H1 (cell line): Measurements from ENCODE around the gene RALGAPB. TPM values are rescaled to one million over a fixed set of nuclear protein-coding genes. Genes with fewer than 3 reads are reported as not detected.
A peak's percentile ranks its signal among the peaks of the same experiment; 100 is the strongest.

Source experiments
- JUN ChIP-seq: IDR thresholded peaks from 2 replicates; pipeline ENCODE4 v1.6.1; 2011; ENCODE audit warnings: low read depth, mild to moderate bottlenecking, improper control_type of control experiment, low read length
- KDM1A ChIP-seq: fragments of 200-600, 300-600 bp; sonication (generic); IDR thresholded peaks from 2 replicates; pipeline ENCODE4 v1.7.1; 2016; ENCODE audit warnings: mild to moderate bottlenecking, low read length, borderline replicate concordance
- KDM5A ChIP-seq: fragments of 200-600 bp; IDR thresholded peaks from 2 replicates; pipeline ENCODE4 v1.7.1; 2012; ENCODE audit warnings: mild to moderate bottlenecking, low read length, inconsistent platforms, mixed read lengths
- NRF1 ChIP-seq: IDR thresholded peaks from 2 replicates; pipeline ENCODE4 v1.6.1; 2011; ENCODE audit warnings: mild to moderate bottlenecking, low read depth, low read length, improper control_type of control experiment
- POU5F1 ChIP-seq: IDR thresholded peaks from 2 replicates; pipeline ENCODE4 v1.6.1; 2011; ENCODE audit warnings: low read depth, mild to moderate bottlenecking, low read length, moderate library complexity
- TBP ChIP-seq: IDR thresholded peaks from 2 replicates; pipeline ENCODE4 v1.6.1; 2011; ENCODE audit warnings: low read depth, low read length, improper control_type of control experiment
- microRNA counts: library from miRNA; unstranded; fragments of <30 nt; microRNA quantifications from one replicate; lab custom pipeline; 2015
- microRNA-seq, 2 experiments: library from miRNA; unstranded; fragments of <30 nt; microRNA quantifications; one replicate each; pipeline versions ENCODE4 to v1.2.0, GENCODE V29; 2016 to 2020; ENCODE audit warnings: borderline microRNAs expressed in 2 of 2, borderline number of aligned reads in 2 of 2, borderline replicate concordance in 1 of 2
- polyA plus RNA-seq, 7 experiments: library from polyadenylated mRNA; depleted of rRNA in 3 of 7; stranded (reverse) in 5 of 7; unstranded in 2 of 7; fragments of >200 nt in 5 of 7; fragments of 200-250 nt in 2 of 7; gene quantifications; 1 replicate in 5 of 7; 2 replicates in 1 of 7; 4 replicates in 1 of 7; pipeline versions ENCODE4 v1.2.1 to v1.2.3, GENCODE V29; 2011 to 2013; ENCODE audit warnings: missing spikeins in 2 of 7, mixed read lengths in 2 of 7
- small RNA-seq: library from polyadenylated mRNA; stranded (forward); fragments of <200 nt; extraction: miRNeasy Mini kit (QIAGEN cat#:217004); gene quantifications from one replicate; pipeline ENCODE3, GENCODE V24; 2013; ENCODE audit not compliant: insufficient read depth
- total RNA-seq: library from RNA; stranded (reverse); fragmentation: NEBNext Ultra II Directional; extraction: Animal tissue kit (Norgen Biotek cat#: 25700); gene quantifications from 2 replicates; pipeline ENCODE4 v1.2.1, GENCODE V29; 2021
- TF ChIP-seq, protein P1 (sequence below): IDR thresholded peaks from 2 replicates; pipeline ENCODE4 v1.6.1; 2012; ENCODE audit warnings: low read length, inconsistent platforms
- TF ChIP-seq, protein P2 (sequence below): IDR thresholded peaks from 2 replicates; pipeline ENCODE4 v1.6.1; 2011; ENCODE audit warnings: low read depth, mild to moderate bottlenecking, low read length; ENCODE audit not compliant: insufficient read depth

The RALGAPB gene
- total and polyA plus RNA-seq, 2 of the 8 experiments (the other 6 are each of a cell fraction or from before 2014, with no cell fraction given) = 10.6 to 35.1 TPM

DNA sequence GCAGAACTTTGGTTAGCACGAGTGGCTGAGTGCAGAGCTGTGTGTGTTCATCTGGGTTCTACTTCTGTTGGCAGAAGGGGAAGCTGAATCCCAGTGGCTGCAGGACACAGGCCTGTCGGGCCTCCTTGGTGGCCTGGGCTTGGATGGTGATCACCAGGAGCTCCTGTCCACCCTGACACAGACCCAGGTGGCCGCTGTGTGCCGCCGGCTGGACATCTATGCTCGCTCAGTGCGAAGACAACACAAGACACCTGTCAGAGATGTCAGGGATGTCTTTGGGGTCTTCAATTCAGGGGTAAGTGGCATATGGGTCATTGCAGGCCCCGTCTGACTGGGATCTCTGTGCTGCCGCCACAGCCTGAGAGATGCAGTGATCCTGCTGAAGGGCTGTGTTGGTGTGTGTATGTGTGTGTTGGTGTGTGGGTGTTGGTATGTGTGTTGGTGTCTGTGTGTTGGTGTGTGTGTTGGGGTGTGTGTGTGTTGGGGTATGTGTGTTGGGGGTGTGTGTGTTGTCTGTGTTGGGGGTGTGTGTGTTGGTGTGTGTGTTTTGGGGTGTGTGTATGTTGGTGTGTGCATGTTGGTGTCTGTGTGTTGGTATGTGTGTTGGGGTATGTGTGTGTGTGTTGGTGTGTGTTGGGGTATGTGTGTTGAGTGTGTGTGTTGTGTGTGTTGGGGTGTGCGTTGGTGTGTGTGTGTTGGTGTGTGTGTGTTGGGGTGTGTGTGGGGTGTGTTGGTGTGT, 154.4 kb downstream of the RALGAPB start (continued):
- TF ChIP-seq POU5F1 = no peak
- TF ChIP-seq JUN = no peak
- TF ChIP-seq, protein P1, sequence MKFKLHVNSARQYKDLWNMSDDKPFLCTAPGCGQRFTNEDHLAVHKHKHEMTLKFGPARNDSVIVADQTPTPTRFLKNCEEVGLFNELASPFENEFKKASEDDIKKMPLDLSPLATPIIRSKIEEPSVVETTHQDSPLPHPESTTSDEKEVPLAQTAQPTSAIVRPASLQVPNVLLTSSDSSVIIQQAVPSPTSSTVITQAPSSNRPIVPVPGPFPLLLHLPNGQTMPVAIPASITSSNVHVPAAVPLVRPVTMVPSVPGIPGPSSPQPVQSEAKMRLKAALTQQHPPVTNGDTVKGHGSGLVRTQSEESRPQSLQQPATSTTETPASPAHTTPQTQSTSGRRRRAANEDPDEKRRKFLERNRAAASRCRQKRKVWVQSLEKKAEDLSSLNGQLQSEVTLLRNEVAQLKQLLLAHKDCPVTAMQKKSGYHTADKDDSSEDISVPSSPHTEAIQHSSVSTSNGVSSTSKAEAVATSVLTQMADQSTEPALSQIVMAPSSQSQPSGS = no peak
- no peak for TF ChIP-seq KDM5A
- TF ChIP-seq KDM1A = no peak
- TF ChIP-seq, protein P2, sequence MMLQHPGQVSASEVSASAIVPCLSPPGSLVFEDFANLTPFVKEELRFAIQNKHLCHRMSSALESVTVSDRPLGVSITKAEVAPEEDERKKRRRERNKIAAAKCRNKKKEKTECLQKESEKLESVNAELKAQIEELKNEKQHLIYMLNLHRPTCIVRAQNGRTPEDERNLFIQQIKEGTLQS = no peak
- no peak for TF ChIP-seq TBP
- no peak for TF ChIP-seq NRF1

MicroRNA genes within 50 kb of the gene (microRNA counts, 767-probe panel; counts per million panel counts)
- microRNA hsa-miR-548o-3p (lab: Ali Mortazavi, UCI) = 879 counts per million, percentile 95 among the panel's probes with 10 or more counts

Small RNAs within 50 kb of the gene (microRNA-seq; reads per million reads assigned to microRNA genes)
- gene MIR548O2 = 0 reads per million in 2 experiments

Small RNAs within 50 kb of the gene (small RNA-seq; reads per million reads assigned to genes)
- gene MIR548O2 = not detected
- gene RF00056 = not detected
- 2.9 reads per million, percentile 36 among the genes with 10 or more reads in this experiment for gene SNORA60
- gene SNORA71A = 18.2 reads per million, percentile 91 among the genes with 10 or more reads in this experiment
- 26.1 reads per million, percentile 94 among the genes with 10 or more reads in this experiment for gene SNORA71B
- not detected for gene SNORA71C
- 53.5 reads per million, percentile 96 among the genes with 10 or more reads in this experiment for gene SNORA71D
- gene SNORA71E = not detected

Other genes starting within 250 kb of the RALGAPB start
- gene KIAA1755, start 212.1 kb upstream of the RALGAPB start, total RNA-seq = not detected in 2 replicates
- gene KIAA1755, start 212.1 kb upstream of the RALGAPB start, polyA plus RNA-seq (2011; rRNA removed) = 0.23 and 0.27 TPM in 2 replicates
- gene BPI, start 168.7 kb upstream of the RALGAPB start, total RNA-seq = not detected in 2 replicates
- gene BPI, start 168.7 kb upstream of the RALGAPB start, polyA plus RNA-seq (2011; rRNA removed) = not detected in 2 replicates
- 0.48 and 0.63 TPM in 2 replicates for gene LBP, start 126.4 kb upstream of the RALGAPB start, total RNA-seq
- 0.44 and 0.60 TPM in 2 replicates for gene LBP, start 126.4 kb upstream of the RALGAPB start, polyA plus RNA-seq (2011; rRNA removed)
- gene SNHG17, start 37.5 kb upstream of the RALGAPB start, total RNA-seq = 59.8 and 63.1 TPM in 2 replicates
- gene SNHG17, start 37.5 kb upstream of the RALGAPB start, polyA plus RNA-seq (2011; rRNA removed) = 59.4 and 74.4 TPM in 2 replicates
- not detected in 2 replicates for gene ADIG, start 108.4 kb downstream of the RALGAPB start, total RNA-seq
- gene ADIG, start 108.4 kb downstream of the RALGAPB start, polyA plus RNA-seq (2011; rRNA removed) = not detected in 2 replicates
- gene ARHGAP40, start 129.0 kb downstream of the RALGAPB start, total RNA-seq = 0.74 and 0.86 TPM in 2 replicates
- 0.69 and 1.4 TPM in 2 replicates for gene ARHGAP40, start 129.0 kb downstream of the RALGAPB start, polyA plus RNA-seq (2011; rRNA removed)